Prostate gland (tissue), 2 donors: ENCODE results near the gene TMEM178B.

ENCODE experiments used
- CTCF ChIP-seq, 4 experiments: fragments of 200-600 bp in 2 of 4; fragments of 450-650 bp in 2 of 4; sonication (generic) in 2 of 4; IDR thresholded peaks; 1 replicate in 3 of 4; 2 replicates in 1 of 4; pipeline ENCODE4 v1.5.1; 2016 to 2019; ENCODE audit warnings: antibody characterized with exemption in 4 of 4, mild to moderate bottlenecking in 2 of 4, moderate library complexity in 2 of 4
- POLR2AphosphoS5 ChIP-seq: sonication (generic); formaldehyde crosslinking; IDR thresholded peaks from one replicate; pipeline ENCODE4 v1.6.1; 2017; ENCODE audit warnings: antibody characterized with exemption

- TF ChIP-seq CTCF (IDR thresholded peaks at IDR 0.05) = no peak
- TF ChIP-seq POLR2AphosphoS5 = no peak
Observed at GRCh38 chr7:141161550-141162535, 88.0 kb downstream of the TMEM178B start.
